ENCODE measurements around the gene EID1.
A peak's percentile ranks its signal among the peaks of the same experiment; 100 is the strongest.

The EID1 gene

GRCh38 chr15:48862705-48863104 lies 15.2 kb upstream of the EID1 start:
- H3K4me1 ChIP-seq (ENCODE audit: low read length) = peaks cover 5% of the 10 kb centered on the region; the same call in 1 of the 2 replicates
- H3K4me3 ChIP-seq (ENCODE audit: low read length) = no peak overlapping the region
- H3K9me3 ChIP-seq (replicated peaks; ENCODE audit: insufficient read depth, low read length) = no peaks in the 10 kb centered on the region
- H3K4me2 ChIP-seq (ENCODE audit: low read depth, low read length) = no peak overlapping the region
- H2AFZ ChIP-seq (ENCODE audit: low read length) = peak overlapping the region; percentile 44; the same call in 1 of the 2 replicates
- H4K20me1 ChIP-seq (ENCODE audit: insufficient read depth, low read length) = no peaks in the 10 kb centered on the region
- no peaks in the 10 kb centered on the region for H3K36me3 ChIP-seq (replicated peaks; ENCODE audit: insufficient read depth, low read length)
- TF ChIP-seq EZH2 (optimal IDR thresholded peaks at IDR 0.05; ENCODE audit: low read depth, low read length) (no peak), EZH2phosphoT487 (IDR thresholded peaks at IDR 0.05; ENCODE audit: low read length) (no peak), CTCF (IDR thresholded peaks at IDR 0.05; ENCODE audit: low read length) (no peak)
- H3F3A ChIP-seq (ENCODE audit: insufficient read depth, low read length) = no peaks in the 10 kb centered on the region
- DNase-seq = peak; percentile 34
- H3K9me2 ChIP-seq (replicated peaks; ENCODE audit: insufficient read depth, low read length) = no peaks in the 10 kb centered on the region
- no peaks in the 10 kb centered on the region for H3K27me3 ChIP-seq (replicated peaks; ENCODE audit: insufficient read depth, low read length)
- no peaks in the 10 kb centered on the region for H3K79me2 ChIP-seq (ENCODE audit: low read length)
- H3K27ac ChIP-seq (ENCODE audit: low read length) = no peak overlapping the region
- no peak overlapping the region for H3K9ac ChIP-seq (ENCODE audit: low read length)

GRCh38 chr15:48865370-48866079 lies 12.4 kb upstream of the EID1 start:
- no peaks in the 10 kb centered on the region for H3F3A ChIP-seq (ENCODE audit: insufficient read depth, low read length)
- no peaks in the 10 kb centered on the region for H3K36me3 ChIP-seq (replicated peaks; ENCODE audit: insufficient read depth, low read length)
- H3K27ac ChIP-seq (ENCODE audit: low read length) = no peak overlapping the region
- H3K4me1 ChIP-seq (ENCODE audit: low read length) = peaks cover 5% of the 10 kb centered on the region; the same call in 1 of the 2 replicates
- no peaks in the 10 kb centered on the region for H3K79me2 ChIP-seq (ENCODE audit: low read length)
- DNase-seq = no peak
- H2AFZ ChIP-seq (ENCODE audit: low read length) = no peak overlapping the region
- no peak overlapping the region for H3K9ac ChIP-seq (ENCODE audit: low read length)
- TF ChIP-seq EZH2phosphoT487 (IDR thresholded peaks at IDR 0.05; ENCODE audit: low read length) (no peak), EZH2 (optimal IDR thresholded peaks at IDR 0.05; ENCODE audit: low read depth, low read length) (no peak), CTCF (IDR thresholded peaks at IDR 0.05; ENCODE audit: low read length) (no peak)
- H3K9me3 ChIP-seq (replicated peaks; ENCODE audit: insufficient read depth, low read length) = no peaks in the 10 kb centered on the region
- no peaks in the 10 kb centered on the region for H4K20me1 ChIP-seq (ENCODE audit: insufficient read depth, low read length)
- H3K9me2 ChIP-seq (replicated peaks; ENCODE audit: insufficient read depth, low read length) = no peaks in the 10 kb centered on the region
- no peak overlapping the region for H3K4me2 ChIP-seq (ENCODE audit: low read depth, low read length)
- no peak overlapping the region for H3K4me3 ChIP-seq (ENCODE audit: low read length)
- no peaks in the 10 kb centered on the region for H3K27me3 ChIP-seq (replicated peaks; ENCODE audit: insufficient read depth, low read length)

GRCh38 chr15:48866141-48866563 lies 11.8 kb upstream of the EID1 start:
- Histone ChIP-seq H4K20me1 (ENCODE audit: insufficient read depth, low read length) (no peaks in the 10 kb centered on the region), H2AFZ (ENCODE audit: low read length) (no peak overlapping the region), H3K9me3 (replicated peaks; ENCODE audit: insufficient read depth, low read length) (no peaks in the 10 kb centered on the region), H3K27ac (ENCODE audit: low read length) (no peak overlapping the region), H3K9me2 (replicated peaks; ENCODE audit: insufficient read depth, low read length) (no peaks in the 10 kb centered on the region), H3K9ac (ENCODE audit: low read length) (no peak overlapping the region), H3K4me2 (ENCODE audit: low read depth, low read length) (no peak overlapping the region), H3F3A (ENCODE audit: insufficient read depth, low read length) (no peaks in the 10 kb centered on the region), H3K27me3 (replicated peaks; ENCODE audit: insufficient read depth, low read length) (no peaks in the 10 kb centered on the region), H3K36me3 (replicated peaks; ENCODE audit: insufficient read depth, low read length) (no peaks in the 10 kb centered on the region), H3K4me1 (ENCODE audit: low read length) (peaks cover 5% of the 10 kb centered on the region; the same call in 1 of the 2 replicates), H3K79me2 (ENCODE audit: low read length) (no peaks in the 10 kb centered on the region), H3K4me3 (ENCODE audit: low read length) (no peak overlapping the region)
- DNase-seq = no peak
- TF ChIP-seq EZH2 (optimal IDR thresholded peaks at IDR 0.05; ENCODE audit: low read depth, low read length) = no peak
- no peak for TF ChIP-seq EZH2phosphoT487 (IDR thresholded peaks at IDR 0.05; ENCODE audit: low read length)
- no peak for TF ChIP-seq CTCF (IDR thresholded peaks at IDR 0.05; ENCODE audit: low read length)

All from MM.1S (cell line).